Spinal cord (tissue), 10 donors: ENCODE measurements around the gene FAM193B. TPM values are rescaled to one million over a fixed set of nuclear protein-coding genes. Genes with fewer than 3 reads are reported as not detected.

Experiments
- DNase-seq, 6 donors: peaks; one replicate each; pipeline versions ENCODE4 v3.0.0 to v3.0.0-alpha.2; 2013 to 2015; ENCODE audit warnings: low spot score in 6 of 6, low read depth in 4 of 6
- H3K27ac ChIP-seq: one replicate; pipeline ENCODE4 v1.5.1; 2013; ENCODE audit warnings: low read depth, low read length, control low read depth
- H3K27me3 ChIP-seq: one replicate; pipeline ENCODE4 v1.6.1; 2013; ENCODE audit warnings: low read length; ENCODE audit not compliant: control insufficient read depth, insufficient read depth
- H3K36me3 ChIP-seq: one replicate; pipeline ENCODE4 v1.6.1; 2013; ENCODE audit warnings: low read length; ENCODE audit not compliant: control insufficient read depth, insufficient read depth
- H3K4me1 ChIP-seq: one replicate; pipeline ENCODE4 v1.6.1; 2013; ENCODE audit warnings: low read length; ENCODE audit not compliant: control insufficient read depth, insufficient read depth
- H3K4me3 ChIP-seq: one replicate; pipeline ENCODE4 v1.5.1; 2013; ENCODE audit warnings: low read depth, low read length, control low read depth
- H3K9me3 ChIP-seq: one replicate; pipeline ENCODE4 v1.6.1; 2013; ENCODE audit warnings: low read length; ENCODE audit not compliant: control insufficient read depth, insufficient read depth
- WGBS: methylation state at CpG from one replicate; pipeline ENCODE4 v1.1.5; 2013; ENCODE audit warnings: missing lambda C conversion rate; ENCODE audit not compliant: insufficient coverage; 5-methylcytosine and 5-hydroxymethylcytosine counted together
- polyA plus RNA-seq, 2 donors: library from polyadenylated mRNA; unstranded; fragments of 120-200 nt; gene quantifications; one replicate each; pipeline ENCODE4 v1.2.1, GENCODE V29; 2013; ENCODE audit not compliant: insufficient read length in 2 of 2
- total RNA-seq, 2 donors: library from RNA; depleted of rRNA in 1 of 2; stranded (reverse); fragments of 120-200 nt in 1 of 2; fragments of >200 nt in 1 of 2; gene quantifications; one replicate each; pipeline versions ENCODE4 v1.2.3 to v1.2.4, GENCODE V29; 2013 to 2014
- donor health status: healthy.

The FAM193B gene
- total and polyA plus RNA-seq, 4 donors = 21.6 to 115 (median 75.4) TPM

GRCh38 chr5:177598477-177598876 lies 44.1 kb upstream of the FAM193B start:
- WGBS = 56% methylated on average over 2 of the region's 5 CpGs
- Histone ChIP-seq H3K4me1 (peaks cover 32% of the 10 kb centered on the region), H3K4me3 (no peak overlapping the region), H3K27ac (no peak overlapping the region), H3K36me3 (peaks cover 44% of the 10 kb centered on the region), H3K9me3 (no peaks in the 10 kb centered on the region), H3K27me3 (no peaks in the 10 kb centered on the region)
- no peak for DNase-seq

- H3K27me3 ChIP-seq = no peaks in the 10 kb centered on the region
- H3K9me3 ChIP-seq = no peaks in the 10 kb centered on the region
- peaks cover 38% of the 10 kb centered on the region for H3K4me1 ChIP-seq
- no peak overlapping the region for H3K27ac ChIP-seq
- H3K4me3 ChIP-seq = no peak overlapping the region
- H3K36me3 ChIP-seq = peaks cover 37% of the 10 kb centered on the region
- DNase-seq = no peak
- no CpG with 5 or more reads among the region's 2 CpGs for WGBS
These were observed 42.4 kb upstream of the FAM193B start for GRCh38 chr5:177596775-177597238.

- Histone ChIP-seq H3K27ac (no peak overlapping the region), H3K4me3 (no peak overlapping the region), H3K9me3 (no peaks in the 10 kb centered on the region), H3K4me1 (peaks cover 32% of the 10 kb centered on the region), H3K36me3 (peaks cover 37% of the 10 kb centered on the region), H3K27me3 (no peaks in the 10 kb centered on the region)
- DNase-seq = no peak
- 83% methylated on average over 2 of the region's 2 CpGs for WGBS
These were observed 41.8 kb upstream of the FAM193B start for GRCh38 chr5:177595991-177596774.

GRCh38 chr5:177595026-177595585 lies 40.7 kb upstream of the FAM193B start:
- H3K9me3 ChIP-seq = no peaks in the 10 kb centered on the region
- H3K36me3 ChIP-seq = peaks cover 37% of the 10 kb centered on the region
- no peak overlapping the region for H3K4me3 ChIP-seq
- DNase-seq = no peak
- H3K27me3 ChIP-seq = peaks cover 6% of the 10 kb centered on the region
- H3K27ac ChIP-seq = no peak overlapping the region
- WGBS = 95% methylated on average over 8 of the region's 8 CpGs
- H3K4me1 ChIP-seq = peaks cover 22% of the 10 kb centered on the region

- no peak overlapping the region for H3K4me3 ChIP-seq
- peaks cover 37% of the 10 kb centered on the region for H3K36me3 ChIP-seq
- H3K27me3 ChIP-seq = peaks cover 6% of the 10 kb centered on the region
- H3K9me3 ChIP-seq = no peaks in the 10 kb centered on the region
- no peak for DNase-seq
- H3K4me1 ChIP-seq = peaks cover 15% of the 10 kb centered on the region
- 97% methylated on average over 8 of the region's 8 CpGs for WGBS
- H3K27ac ChIP-seq = no peak overlapping the region
These were observed 39.7 kb upstream of the FAM193B start for GRCh38 chr5:177594071-177594470.

- H3K27ac ChIP-seq = no peak overlapping the region
- peaks cover 37% of the 10 kb centered on the region for H3K36me3 ChIP-seq
- H3K9me3 ChIP-seq = no peaks in the 10 kb centered on the region
- peaks cover 8% of the 10 kb centered on the region for H3K27me3 ChIP-seq
- WGBS = 100% methylated on average over 3 of the region's 3 CpGs
- no peak for DNase-seq
- no peak overlapping the region for H3K4me3 ChIP-seq
- peaks cover 14% of the 10 kb centered on the region for H3K4me1 ChIP-seq
These were observed 39.1 kb upstream of the FAM193B start for GRCh38 chr5:177593511-177593910.

GRCh38 chr5:177592905-177593304 lies 38.5 kb upstream of the FAM193B start:
- H3K27ac ChIP-seq = no peak overlapping the region
- H3K4me1 ChIP-seq = peaks cover 14% of the 10 kb centered on the region
- DNase-seq = no peak
- no peaks in the 10 kb centered on the region for H3K9me3 ChIP-seq
- peaks cover 37% of the 10 kb centered on the region for H3K36me3 ChIP-seq
- WGBS = 100% methylated on average over 1 of the region's 13 CpGs
- H3K4me3 ChIP-seq = peak overlapping the region; percentile 91
- H3K27me3 ChIP-seq = peaks cover 10% of the 10 kb centered on the region

- peaks cover 14% of the 10 kb centered on the region for H3K4me1 ChIP-seq
- peak within 1 kb of the TSS; percentile 78 for H3K27ac ChIP-seq
- under 1% methylated on average over 58 of the region's 71 CpGs for WGBS
These were observed 37.9 kb upstream of the FAM193B start, which contains the start of gene TMED9 for GRCh38 chr5:177592010-177592834. TSS of gene TMED9 (plus strand) at chr5:177592203. CDS start at chr5:177592215, 12 bp downstream.

GRCh38 chr5:177591690-177592009 lies 37.3 kb upstream of the FAM193B start:
- WGBS = 7% methylated on average over 6 of the region's 8 CpGs
- peak overlapping the region; percentile 91 for H3K4me3 ChIP-seq
- no peak overlapping the region for H3K27ac ChIP-seq
- H3K27me3 ChIP-seq = peaks cover 10% of the 10 kb centered on the region
- peaks cover 14% of the 10 kb centered on the region for H3K4me1 ChIP-seq
- peaks cover 33% of the 10 kb centered on the region for H3K36me3 ChIP-seq
- DNase-seq = no peak
- no peaks in the 10 kb centered on the region for H3K9me3 ChIP-seq

More at GRCh38 chr5:177592010-177592834, 37.9 kb upstream of the FAM193B start, which contains the start of gene TMED9:
- Histone ChIP-seq H3K36me3 (peaks cover 37% of the 10 kb centered on the region), H3K27me3 (peaks cover 10% of the 10 kb centered on the region), H3K9me3 (no peaks in the 10 kb centered on the region), H3K4me3 (peak within 1 kb of the TSS; percentile 91)
- peak; percentile 46 to 95 (median 72) for DNase-seq
